Osteocyte (in vitro differentiated cells): Measurements from ENCODE around the gene NBDY. TPM values are rescaled to one million over a fixed set of nuclear protein-coding genes. Genes with fewer than 3 reads are reported as not detected.

ENCODE experiments used
- DNase-seq: peaks from one replicate; pipeline ENCODE4 v3.0.0; 2021; ENCODE audit warnings: mixed read lengths; ENCODE audit not compliant: unreplicated experiment; ENCODE audit errors: extremely low spot score
- H3K27ac Mint-ChIP-seq: one replicate; pipeline ENCODE4 v1.8.0; 2021; ENCODE audit warnings: mild to moderate bottlenecking, mixed read lengths; ENCODE audit not compliant: unreplicated experiment
- H3K27me3 Mint-ChIP-seq: one replicate; pipeline ENCODE4 v1.8.0; 2021; ENCODE audit warnings: mixed read lengths; ENCODE audit not compliant: unreplicated experiment
- H3K36me3 Mint-ChIP-seq: one replicate; pipeline ENCODE4 v1.8.0; 2021; ENCODE audit warnings: mixed read lengths; ENCODE audit not compliant: unreplicated experiment
- H3K4me1 Mint-ChIP-seq: one replicate; pipeline ENCODE4 v1.8.0; 2021; ENCODE audit warnings: mixed read lengths; ENCODE audit not compliant: unreplicated experiment
- H3K4me3 Mint-ChIP-seq: one replicate; pipeline ENCODE4 v1.8.0; 2021; ENCODE audit warnings: mild to moderate bottlenecking, moderate library complexity, mixed read lengths; ENCODE audit not compliant: unreplicated experiment
- H3K9me3 Mint-ChIP-seq: one replicate; pipeline ENCODE4 v1.8.0; 2021; ENCODE audit warnings: mixed read lengths; ENCODE audit not compliant: unreplicated experiment
- CTCF ChIP-seq: fragments of 200-600 bp; sonication (generic); IDR thresholded peaks from 2 replicates; pipeline ENCODE4 v1.5.0; 2021; ENCODE audit warnings: antibody characterized with exemption, mild to moderate bottlenecking, moderate library complexity
- total RNA-seq: library from RNA; stranded (reverse); gene quantifications from 2 replicates; pipeline ENCODE4 v1.2.1, GENCODE V29; 2021

NBDY gene
- total RNA-seq, 1 donor from 2014 or later, result 61.1 TPM

DNA sequence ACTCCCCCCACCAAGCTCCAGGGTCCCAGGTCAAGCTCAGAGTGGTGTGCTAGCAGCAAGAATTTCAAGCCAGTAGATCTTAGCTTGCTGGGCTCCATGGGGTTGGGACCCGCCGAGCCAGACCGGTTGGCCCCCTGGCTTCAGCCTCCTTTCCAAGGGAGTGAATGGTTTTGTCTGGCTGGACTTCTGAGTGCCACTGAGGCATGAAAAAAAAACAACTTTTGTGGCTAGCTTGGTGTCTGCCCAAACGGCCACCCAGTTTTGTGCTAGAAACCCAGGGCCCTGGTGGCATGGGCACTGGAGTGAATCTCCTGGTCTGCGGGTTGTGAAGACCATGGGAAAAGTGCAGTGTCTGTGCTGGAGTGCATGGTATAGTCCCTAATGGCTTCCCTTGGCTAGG lies 82.6 kb downstream of the NBDY start:
- Mint-ChIP-seq H3K4me1 (peaks cover 16% of the 10 kb centered on the region), H3K4me3 (no peak overlapping the region), H3K9me3 (peaks cover 10% of the 10 kb centered on the region), H3K27me3 (no peaks in the 10 kb centered on the region), H3K27ac (no peak overlapping the region), H3K36me3 (peaks cover 6% of the 10 kb centered on the region)
- DNase-seq, result no peak
- no peak for TF ChIP-seq CTCF

DNA sequence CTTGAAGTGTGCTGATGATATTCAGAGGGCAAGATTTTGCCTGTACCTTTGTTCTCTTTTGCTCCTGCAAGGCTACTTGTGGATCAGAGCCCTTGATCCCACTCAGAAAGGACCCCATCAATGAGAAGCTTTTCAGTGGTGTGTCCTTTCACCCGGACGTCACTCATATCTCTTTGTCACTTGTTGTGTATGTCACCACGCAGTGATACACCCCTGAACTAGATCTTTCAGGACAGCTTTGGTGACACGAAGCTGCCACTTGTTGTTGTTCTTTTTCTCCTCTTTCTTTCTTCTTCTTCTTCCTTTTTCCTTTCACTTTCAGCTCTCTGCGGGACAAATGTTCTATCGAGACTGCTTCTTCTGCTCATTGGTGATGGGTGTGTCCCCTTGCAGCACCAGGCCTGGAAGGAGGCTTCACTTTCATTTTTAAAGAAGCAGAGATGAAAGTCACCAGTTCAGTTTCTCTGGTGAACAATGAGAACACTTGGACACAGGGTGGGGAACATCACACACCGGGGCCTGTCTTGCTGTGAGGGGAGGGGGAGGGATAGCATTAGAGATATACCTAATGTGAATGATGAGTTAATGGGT lies 83.6 kb downstream of the NBDY start:
- H3K4me3 Mint-ChIP-seq, result peak overlapping the region; percentile 62
- peaks cover 16% of the 10 kb centered on the region for H3K4me1 Mint-ChIP-seq
- peaks cover 2% of the 10 kb centered on the region for H3K36me3 Mint-ChIP-seq
- no peak for TF ChIP-seq CTCF
- no peak for DNase-seq
- peak overlapping the region; percentile 70 for H3K27ac Mint-ChIP-seq
- H3K27me3 Mint-ChIP-seq, result no peaks in the 10 kb centered on the region
- peaks cover 15% of the 10 kb centered on the region for H3K9me3 Mint-ChIP-seq

DNA sequence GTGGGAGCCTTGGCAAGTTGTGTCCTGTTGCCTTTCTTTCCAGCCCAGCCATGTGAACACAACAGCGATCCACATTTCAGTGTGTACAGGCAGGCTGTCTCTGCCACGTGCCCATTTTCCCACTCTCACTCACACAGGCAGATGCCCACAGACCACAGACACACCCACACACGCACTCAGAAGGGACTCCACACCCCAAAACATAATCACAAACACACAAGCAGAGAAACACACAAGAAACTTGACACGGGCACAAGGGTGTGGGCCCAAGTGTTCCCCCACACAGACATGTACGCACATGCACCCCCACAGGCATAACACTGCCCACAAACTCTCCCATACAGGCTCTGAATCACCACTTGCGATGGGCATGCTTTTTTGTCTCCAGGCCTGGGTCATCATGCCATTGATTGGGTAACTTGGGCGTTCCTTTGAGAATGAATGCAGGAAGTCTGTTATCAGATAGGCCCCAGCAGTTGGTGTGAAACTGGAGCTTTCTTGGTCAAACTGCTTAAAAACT lies 84.3 kb downstream of the NBDY start:
- no peak for TF ChIP-seq CTCF
- Mint-ChIP-seq H3K27ac (peak overlapping the region; percentile 70), H3K36me3 (peaks cover 2% of the 10 kb centered on the region), H3K4me3 (peak overlapping the region; percentile 24), H3K27me3 (no peaks in the 10 kb centered on the region), H3K9me3 (peaks cover 15% of the 10 kb centered on the region), H3K4me1 (peaks cover 16% of the 10 kb centered on the region)
- DNase-seq, result no peak

- Mint-ChIP-seq H3K4me3 (no peak overlapping the region), H3K4me1 (peaks cover 16% of the 10 kb centered on the region), H3K27ac (no peak overlapping the region), H3K9me3 (peaks cover 9% of the 10 kb centered on the region), H3K36me3 (peaks cover 3% of the 10 kb centered on the region), H3K27me3 (no peaks in the 10 kb centered on the region)
- DNase-seq, result no peak
- no peak for TF ChIP-seq CTCF
These were observed 88.1 kb downstream of the NBDY start for GRCh38 chrX:56817179-56817578.

DNA sequence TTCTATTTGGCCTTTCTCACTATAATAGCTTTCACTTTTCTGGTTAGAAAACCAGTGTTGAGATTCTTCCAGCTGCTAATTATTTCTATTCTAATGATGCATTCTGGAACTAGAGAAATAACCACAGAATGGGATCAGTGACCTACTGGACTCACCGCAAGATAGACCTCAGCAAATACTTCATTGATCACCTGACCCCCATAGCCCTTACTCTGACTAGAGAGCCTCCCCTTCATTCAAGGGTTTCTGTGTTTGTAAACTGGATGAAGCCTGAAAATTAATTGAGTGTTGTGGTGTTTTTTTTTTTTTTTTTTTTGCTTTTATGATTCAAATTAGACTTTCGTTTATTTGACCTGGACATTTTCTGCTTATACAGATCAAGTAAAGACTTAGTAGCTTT lies 97.0 kb downstream of the NBDY start:
- Mint-ChIP-seq H3K36me3 (peaks cover 7% of the 10 kb centered on the region), H3K4me1 (no peaks in the 10 kb centered on the region), H3K27me3 (no peaks in the 10 kb centered on the region), H3K27ac (no peak overlapping the region), H3K4me3 (no peak overlapping the region), H3K9me3 (peaks cover 34% of the 10 kb centered on the region)
- no peak for DNase-seq
- TF ChIP-seq CTCF, result no peak
